Neural progenitor cell (in vitro differentiated cells): ENCODE measurements around the gene TUBB4B. TPM values are rescaled to one million over a fixed set of nuclear protein-coding genes. Genes with fewer than 3 reads are reported as not detected.

Experiments
- DNase-seq: peaks from one replicate; pipeline ENCODE4 v3.0.0-alpha.2; 2016; ENCODE audit warnings: low spot score
- H2AFZ ChIP-seq: fragments of 200-600 bp; sonication (generic); replicated peaks from 2 replicates; pipeline ENCODE4 v1.6.1; 2016; ENCODE audit warnings: antibody characterized with exemption
- H3F3A ChIP-seq: fragments of 200-600 bp; sonication (generic); 2 replicates; pipeline ENCODE4 v1.6.1; 2016; ENCODE audit warnings: antibody characterized with exemption, low read depth
- H3K27ac ChIP-seq: fragments of 200-600 bp; sonication (generic); 2 replicates; pipeline ENCODE4 v1.5.1; 2016; ENCODE audit warnings: mild to moderate bottlenecking
- H3K27me3 ChIP-seq: fragments of 200-600 bp; sonication (generic); 2 replicates; pipeline ENCODE4 v1.6.1; 2016; ENCODE audit warnings: mild to moderate bottlenecking, moderate library complexity
- H3K36me3 ChIP-seq: fragments of 200-600 bp; sonication (generic); 2 replicates; pipeline ENCODE4 v1.5.1; 2016
- H3K4me1 ChIP-seq: fragments of 200-600 bp; sonication (generic); 2 replicates; pipeline ENCODE4 v1.6.1; 2016; ENCODE audit warnings: mixed run types
- H3K4me2 ChIP-seq: fragments of 200-600 bp; sonication (generic); 2 replicates; pipeline ENCODE4 v1.6.1; 2016
- H3K4me3 ChIP-seq: fragments of 200-600 bp; sonication (generic); 2 replicates; pipeline ENCODE4 v1.5.1; 2016
- H3K79me2 ChIP-seq: fragments of 200-600 bp; sonication (generic); 2 replicates; pipeline ENCODE4 v1.6.1; 2016; ENCODE audit warnings: low read depth
- H3K9ac ChIP-seq: fragments of 200-600 bp; sonication (generic); 2 replicates; pipeline ENCODE4 v1.6.1; 2016
- H3K9me3 ChIP-seq: fragments of 200-600 bp; sonication (generic); 2 replicates; pipeline ENCODE4 v1.5.1; 2016; ENCODE audit warnings: low read depth
- H4K20me1 ChIP-seq: fragments of 200-600 bp; sonication (generic); 2 replicates; pipeline ENCODE4 v1.6.1; 2016; ENCODE audit warnings: low read depth
- H3K27ac Mint-ChIP-seq: 3 replicates; pipeline ENCODE4 v1.8.0; 2021; ENCODE audit warnings: mixed read lengths
- H3K27me3 Mint-ChIP-seq: 2 replicates; pipeline ENCODE4 v1.8.0; 2022; ENCODE audit warnings: low read depth, mild to moderate bottlenecking, inconsistent platforms, moderate library complexity, mixed read lengths; ENCODE audit not compliant: insufficient read depth
- H3K36me3 Mint-ChIP-seq: 3 replicates; pipeline ENCODE4 v1.8.0; 2021; ENCODE audit warnings: mixed read lengths
- H3K4me1 Mint-ChIP-seq: 3 replicates; pipeline ENCODE4 v1.8.0; 2021; ENCODE audit warnings: mixed read lengths
- H3K4me3 Mint-ChIP-seq: 3 replicates; pipeline ENCODE4 v1.8.0; 2021; ENCODE audit warnings: mild to moderate bottlenecking, moderate library complexity, mixed read lengths
- H3K9me3 Mint-ChIP-seq: 3 replicates; pipeline ENCODE4 v1.8.0; 2020; ENCODE audit warnings: mixed read lengths
- CTCF ChIP-seq: fragments of 200-600 bp; sonication (generic); IDR thresholded peaks from 2 replicates; pipeline ENCODE4 v1.5.1; 2017; ENCODE audit warnings: antibody characterized with exemption, mild to moderate bottlenecking
- EZH2 ChIP-seq: fragments of 200-600 bp; sonication (generic); IDR thresholded peaks from 2 replicates; pipeline ENCODE4 v1.6.1; 2017; ENCODE audit warnings: antibody characterized with exemption, mild to moderate bottlenecking, moderate library complexity
- EZH2phosphoT487 ChIP-seq: fragments of 200-600 bp; sonication (generic); IDR thresholded peaks from 2 replicates; pipeline ENCODE4 v1.6.1; 2017; ENCODE audit warnings: antibody characterized with exemption
- total RNA-seq: library from RNA; depleted of rRNA; stranded (reverse); fragments of >200 nt; gene quantifications from 2 replicates; pipeline ENCODE4 v1.2.3, GENCODE V29; 2015; ENCODE audit warnings: low replicate concordance

The TUBB4B gene
- total RNA-seq, 1 donor from 2014 or later: 183 TPM

GRCh38 chr9:137243626-137244485 lies 2.8 kb downstream of the TUBB4B start:
- Histone ChIP-seq H3K27ac (no peak overlapping the region), H3K36me3 (no peaks in the 10 kb centered on the region), H3K9ac (no peak overlapping the region), H3K4me3 (no peak overlapping the region), H4K20me1 (peaks cover 38% of the 10 kb centered on the region), H3K9me3 (no peaks in the 10 kb centered on the region), H3F3A (peaks cover 43% of the 10 kb centered on the region), H3K27me3 (no peaks in the 10 kb centered on the region), H3K79me2 (peaks cover 33% of the 10 kb centered on the region), H3K4me1 (peaks cover 7% of the 10 kb centered on the region), H3K4me2 (no peak overlapping the region), H2AFZ (no peak overlapping the region)
- Mint-ChIP-seq H3K4me1 (peaks cover 42% of the 10 kb centered on the region), H3K4me3 (peak overlapping the region; percentile 92), H3K27me3 (no peaks in the 10 kb centered on the region), H3K27ac (no peak overlapping the region), H3K36me3 (peaks cover 14% of the 10 kb centered on the region), H3K9me3 (no peaks in the 10 kb centered on the region)
- no peak for TF ChIP-seq EZH2phosphoT487
- no peak for TF ChIP-seq EZH2
- no peak for TF ChIP-seq CTCF
- no peak for DNase-seq

- H3K4me2 ChIP-seq: no peak overlapping the region
- H3K4me3 ChIP-seq: no peak overlapping the region
These were observed 3.7 kb downstream of the TUBB4B start for GRCh38 chr9:137244486-137245449.

More at GRCh38 chr9:137244486-137245449, 3.7 kb downstream of the TUBB4B start:
- Mint-ChIP-seq H3K4me3 (peak overlapping the region; percentile 38), H3K4me1 (peaks cover 37% of the 10 kb centered on the region), H3K27ac (no peak overlapping the region), H3K27me3 (no peaks in the 10 kb centered on the region), H3K9me3 (no peaks in the 10 kb centered on the region), H3K36me3 (peaks cover 14% of the 10 kb centered on the region)
- Histone ChIP-seq H3F3A (peaks cover 41% of the 10 kb centered on the region), H3K9me3 (no peaks in the 10 kb centered on the region), H2AFZ (no peak overlapping the region), H3K79me2 (peaks cover 24% of the 10 kb centered on the region), H3K9ac (no peak overlapping the region), H3K36me3 (no peaks in the 10 kb centered on the region), H3K27me3 (no peaks in the 10 kb centered on the region), H3K27ac (no peak overlapping the region), H4K20me1 (peaks cover 31% of the 10 kb centered on the region), H3K4me1 (peaks cover 7% of the 10 kb centered on the region)
- peak; percentile 6 for TF ChIP-seq CTCF
- TF ChIP-seq EZH2: no peak
- peak; percentile 31 for DNase-seq
